Measurements from ENCODE around the gene NOL3.

GRCh38 chr16:67154578-67155294 is 15.6 kb upstream of the NOL3 start:
- no peak for TF ChIP-seq ZNF282 (IDR thresholded peaks at IDR 0.05; ENCODE audit: partially characterized antibody)
- TF ChIP-seq JDP2 (CRISPR knock-in tag; IDR thresholded peaks at IDR 0.05; ENCODE audit: borderline replicate concordance): no peak
- no peak for TF ChIP-seq XRCC5 (optimal IDR thresholded peaks at IDR 0.05; ENCODE audit: low read length)
- no peak for TF ChIP-seq ELF4 (CRISPR knock-in tag; IDR thresholded peaks at IDR 0.05; ENCODE audit: borderline replicate concordance)
- TF ChIP-seq BRCA1 (CRISPR knock-in tag; IDR thresholded peaks at IDR 0.05): no peak
